ENCODE measurements around the gene SH3RF2. TPM values are rescaled to one million over a fixed set of nuclear protein-coding genes. Genes with fewer than 3 reads are reported as not detected.

The SH3RF2 gene
- total RNA-seq, 1 experiment from 2014 or later, result not detected

DNA sequence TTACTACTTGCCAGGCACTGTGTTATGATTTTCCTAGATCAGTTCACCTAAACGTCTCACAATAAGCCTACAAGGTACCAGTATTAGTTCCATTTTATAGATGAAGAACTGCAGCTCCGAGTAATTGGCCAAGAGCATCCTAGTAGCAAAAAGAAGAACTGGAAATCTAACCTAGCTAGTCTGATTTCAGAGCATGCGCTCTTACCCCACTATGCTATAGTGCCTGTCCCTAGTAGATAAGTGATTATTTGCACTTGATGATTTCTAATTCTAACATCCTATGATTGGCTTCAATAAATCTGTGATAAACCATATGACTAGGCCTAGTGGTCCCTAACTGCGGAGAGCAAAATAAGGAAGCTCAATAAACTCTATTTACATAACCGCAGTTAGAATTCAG is 176.1 kb downstream of the SH3RF2 start:
- Histone ChIP-seq H3K36me3 (ENCODE audit: insufficient read depth, low read length) (peaks cover 32% of the 10 kb centered on the region; the same call in 1 of the 2 replicates), H3K79me2 (ENCODE audit: low read length) (no peaks in the 10 kb centered on the region)

More for the DNA sequence above, 176.1 kb downstream of the SH3RF2 start:
- H3K9ac ChIP-seq (ENCODE audit: low read length), result no peak overlapping the region
- no peaks in the 10 kb centered on the region for H4K20me1 ChIP-seq (ENCODE audit: insufficient read depth, low read depth, low read length)
- H3K9me3 ChIP-seq (ENCODE audit: low read length), result no peaks in the 10 kb centered on the region
- no peak overlapping the region for H3K4me3 ChIP-seq (ENCODE audit: low read length)
- no peaks in the 10 kb centered on the region for H3K9me2 ChIP-seq (replicated peaks; ENCODE audit: insufficient read depth, low read length)
- H3K27ac ChIP-seq (ENCODE audit: low read length), result no peak overlapping the region
- H3K27me3 ChIP-seq (ENCODE audit: low read length), result no peaks in the 10 kb centered on the region
- H3K4me1 ChIP-seq (ENCODE audit: low read length), result peaks cover 21% of the 10 kb centered on the region
- DNase-seq, result no peak
- H3K4me2 ChIP-seq (ENCODE audit: low read depth, low read length, poor library complexity, severe bottlenecking), result no peak overlapping the region
- no peak overlapping the region for H2AFZ ChIP-seq (ENCODE audit: low read length)

Other genes starting within 250 kb of the SH3RF2 start
- not detected in 2 replicates for gene PRELID2, start 101.2 kb upstream of the SH3RF2 start, total RNA-seq (2014; rRNA removed; shearing (Covaris generic); ENCODE audit: low replicate concordance)
- not detected in 2 replicates for gene GRXCR2, start 63.6 kb upstream of the SH3RF2 start, total RNA-seq (2014; rRNA removed; shearing (Covaris generic); ENCODE audit: low replicate concordance)
- 2.0 TPM in 1 of 2 replicates, not detected in the other for gene PLAC8L1, start 169.0 kb downstream of the SH3RF2 start, total RNA-seq (2014; rRNA removed; shearing (Covaris generic); ENCODE audit: low replicate concordance)
- gene LARS1, start 246.1 kb downstream of the SH3RF2 start, total RNA-seq (2014; rRNA removed; shearing (Covaris generic); ENCODE audit: low replicate concordance), result 168 and 172 TPM in 2 replicates